Activated CD4-positive, alpha-beta T cell treated with anti-CD3 and anti-CD28 coated beads, Interleukin-2, amount 10 ng/mL, durations not matched to agents 24 days and 14 days (primary cell): ENCODE results near the gene MRAP. TPM values are rescaled to one million over a fixed set of nuclear protein-coding genes. Genes with fewer than 3 reads are reported as not detected.
A peak's percentile ranks its signal among the peaks of the same experiment; 100 is the strongest.

ENCODE experiments used
- DNase-seq: peaks from one replicate; pipeline ENCODE4 v3.0.0; 2022
- H3K27ac Mint-ChIP-seq: one replicate; pipeline ENCODE4 v1.8.0; 2022; ENCODE audit warnings: mild to moderate bottlenecking, mixed read lengths
- H3K27me3 Mint-ChIP-seq: one replicate; pipeline ENCODE4 v1.8.0; 2022; ENCODE audit warnings: mixed read lengths
- H3K36me3 Mint-ChIP-seq: one replicate; pipeline ENCODE4 v1.8.0; 2022; ENCODE audit warnings: low read depth, mild to moderate bottlenecking, mixed read lengths
- H3K4me1 Mint-ChIP-seq: one replicate; pipeline ENCODE4 v1.8.0; 2021; ENCODE audit warnings: mixed read lengths
- H3K4me3 Mint-ChIP-seq: one replicate; pipeline ENCODE4 v1.8.0; 2022; ENCODE audit warnings: mild to moderate bottlenecking, moderate library complexity, mixed read lengths
- H3K9me3 Mint-ChIP-seq: one replicate; pipeline ENCODE4 v1.8.0; 2021; ENCODE audit warnings: mixed read lengths
- intact Hi-C: fragments of 100-400 bp; cut with micrococcal nuclease; formaldehyde crosslinking; loops from one replicate; pipeline ENCODE4 v1.15.1; 2023
- total RNA-seq: library from RNA; stranded (reverse); gene quantifications from 2 replicates; pipeline ENCODE4 v1.2.3, GENCODE V29; 2022

The MRAP gene
- total RNA-seq, 1 donor from 2014 or later: not detected

- Mint-ChIP-seq H3K4me3 (no peak overlapping the region), H3K27me3 (no peaks in the 10 kb centered on the region), H3K27ac (no peak overlapping the region), H3K9me3 (no peaks in the 10 kb centered on the region), H3K36me3 (peaks cover 76% of the 10 kb centered on the region), H3K4me1 (no peaks in the 10 kb centered on the region)
- intact Hi-C loops: no loop called here
- no peak for DNase-seq
These were observed 37.2 kb downstream of the MRAP start for GRCh38 chr21:32335601-32336575.

GRCh38 chr21:32336711-32337110 lies 38.1 kb downstream of the MRAP start:
- peaks cover 76% of the 10 kb centered on the region for H3K36me3 Mint-ChIP-seq
- DNase-seq: no peak

GRCh38 chr21:32337206-32337605 lies 38.6 kb downstream of the MRAP start:
- Mint-ChIP-seq H3K9me3 (no peaks in the 10 kb centered on the region), H3K27me3 (no peaks in the 10 kb centered on the region), H3K4me3 (no peak overlapping the region), H3K4me1 (no peaks in the 10 kb centered on the region), H3K36me3 (peaks cover 75% of the 10 kb centered on the region), H3K27ac (peak overlapping the region; percentile 45)
- DNase-seq: no peak
- intact Hi-C loops: no loop called here

More at GRCh38 chr21:32336711-32337110, 38.1 kb downstream of the MRAP start:
- no peak overlapping the region for H3K27ac Mint-ChIP-seq
- no peak overlapping the region for H3K4me3 Mint-ChIP-seq
- H3K4me1 Mint-ChIP-seq: no peaks in the 10 kb centered on the region
- no peaks in the 10 kb centered on the region for H3K27me3 Mint-ChIP-seq
- H3K9me3 Mint-ChIP-seq: no peaks in the 10 kb centered on the region
- intact Hi-C loops: no loop called here

DNA sequence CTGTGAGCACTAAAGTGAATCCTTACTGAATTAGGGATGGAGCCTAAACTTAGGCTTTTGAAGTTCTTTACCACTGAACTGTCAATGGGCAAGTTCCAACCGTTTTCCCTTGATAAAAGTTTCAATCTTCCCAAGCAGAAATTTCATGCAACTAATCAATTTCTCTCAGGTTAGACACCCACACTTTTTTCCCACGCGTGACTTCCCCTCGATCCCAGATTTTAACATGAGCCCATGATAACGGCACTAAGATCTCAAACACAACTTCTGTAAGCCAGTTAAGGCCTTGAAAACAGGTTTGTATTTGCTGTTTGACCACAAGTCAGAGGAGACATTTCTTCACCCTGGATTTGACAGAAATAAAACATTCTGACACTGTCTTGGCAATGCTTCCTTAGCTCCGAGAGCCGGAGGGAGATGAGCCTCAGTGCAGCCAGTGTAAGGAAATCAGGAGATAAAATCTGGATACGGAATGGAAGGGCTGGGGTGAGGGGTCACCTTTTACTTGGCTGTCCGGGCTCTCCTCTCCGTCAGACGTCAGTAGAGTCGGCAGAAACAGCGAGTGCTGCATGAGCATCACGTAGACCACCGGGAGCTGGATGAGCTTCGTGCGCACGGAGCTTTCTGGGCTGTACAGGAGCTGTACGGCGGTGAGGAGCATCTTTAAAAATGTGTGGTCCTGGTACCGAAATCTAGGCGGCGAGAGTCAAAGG lies 39.7 kb downstream of the MRAP start:
- intact Hi-C loops: no loop called here
- no peaks in the 10 kb centered on the region for H3K27me3 Mint-ChIP-seq
- no peak overlapping the region for H3K27ac Mint-ChIP-seq
- no peak overlapping the region for H3K4me3 Mint-ChIP-seq
- DNase-seq: no peak
- H3K4me1 Mint-ChIP-seq: no peaks in the 10 kb centered on the region
- H3K9me3 Mint-ChIP-seq: no peaks in the 10 kb centered on the region
- peaks cover 71% of the 10 kb centered on the region for H3K36me3 Mint-ChIP-seq

- no peak for DNase-seq
- intact Hi-C loops: no loop called here
- Mint-ChIP-seq H3K36me3 (peaks cover 78% of the 10 kb centered on the region), H3K27me3 (no peaks in the 10 kb centered on the region), H3K4me3 (no peak overlapping the region), H3K27ac (no peak overlapping the region), H3K4me1 (no peaks in the 10 kb centered on the region), H3K9me3 (peaks cover 12% of the 10 kb centered on the region)
These were observed 42.5 kb downstream of the MRAP start for GRCh38 chr21:32340863-32341848.

DNA sequence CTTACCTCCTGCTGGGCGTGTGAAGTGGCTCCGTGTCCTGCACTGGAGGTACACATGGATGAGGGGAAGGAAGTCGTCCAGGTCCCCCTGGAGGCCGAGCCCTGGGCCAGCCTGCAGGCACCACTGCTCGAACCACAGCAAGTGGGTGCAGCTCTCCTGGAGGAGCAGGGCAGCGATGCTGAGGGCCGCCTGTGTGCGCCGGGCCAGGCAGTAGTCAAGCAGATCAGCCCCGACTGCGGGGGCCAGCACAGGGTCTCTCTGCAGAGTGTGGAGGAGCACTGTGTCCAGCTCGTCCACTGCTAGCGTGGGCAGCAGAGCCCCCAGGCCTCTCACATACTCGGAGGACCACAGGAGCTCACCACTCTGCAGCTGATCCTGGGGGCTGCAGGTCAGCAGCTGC lies 48.3 kb downstream of the MRAP start:
- intact Hi-C loops: no loop called here
- peaks cover 12% of the 10 kb centered on the region for H3K9me3 Mint-ChIP-seq
- H3K4me1 Mint-ChIP-seq: no peaks in the 10 kb centered on the region
- H3K27ac Mint-ChIP-seq: no peak overlapping the region
- peaks cover 82% of the 10 kb centered on the region for H3K36me3 Mint-ChIP-seq
- H3K27me3 Mint-ChIP-seq: no peaks in the 10 kb centered on the region
- DNase-seq: no peak
- no peak overlapping the region for H3K4me3 Mint-ChIP-seq

GRCh38 chr21:32347351-32347750 lies 48.7 kb downstream of the MRAP start:
- Mint-ChIP-seq H3K4me1 (no peaks in the 10 kb centered on the region), H3K27me3 (no peaks in the 10 kb centered on the region), H3K36me3 (peaks cover 85% of the 10 kb centered on the region), H3K4me3 (no peak overlapping the region), H3K9me3 (peaks cover 12% of the 10 kb centered on the region), H3K27ac (no peak overlapping the region)
- no peak for DNase-seq
- intact Hi-C loops: no loop called here

GRCh38 chr21:32347977-32348376 lies 49.3 kb downstream of the MRAP start:
- H3K9me3 Mint-ChIP-seq: peaks cover 12% of the 10 kb centered on the region
- DNase-seq: no peak
- H3K4me1 Mint-ChIP-seq: no peaks in the 10 kb centered on the region
- H3K27me3 Mint-ChIP-seq: no peaks in the 10 kb centered on the region
- intact Hi-C loops: no loop called here
- no peak overlapping the region for H3K27ac Mint-ChIP-seq
- no peak overlapping the region for H3K4me3 Mint-ChIP-seq
- H3K36me3 Mint-ChIP-seq: peaks cover 84% of the 10 kb centered on the region

DNA sequence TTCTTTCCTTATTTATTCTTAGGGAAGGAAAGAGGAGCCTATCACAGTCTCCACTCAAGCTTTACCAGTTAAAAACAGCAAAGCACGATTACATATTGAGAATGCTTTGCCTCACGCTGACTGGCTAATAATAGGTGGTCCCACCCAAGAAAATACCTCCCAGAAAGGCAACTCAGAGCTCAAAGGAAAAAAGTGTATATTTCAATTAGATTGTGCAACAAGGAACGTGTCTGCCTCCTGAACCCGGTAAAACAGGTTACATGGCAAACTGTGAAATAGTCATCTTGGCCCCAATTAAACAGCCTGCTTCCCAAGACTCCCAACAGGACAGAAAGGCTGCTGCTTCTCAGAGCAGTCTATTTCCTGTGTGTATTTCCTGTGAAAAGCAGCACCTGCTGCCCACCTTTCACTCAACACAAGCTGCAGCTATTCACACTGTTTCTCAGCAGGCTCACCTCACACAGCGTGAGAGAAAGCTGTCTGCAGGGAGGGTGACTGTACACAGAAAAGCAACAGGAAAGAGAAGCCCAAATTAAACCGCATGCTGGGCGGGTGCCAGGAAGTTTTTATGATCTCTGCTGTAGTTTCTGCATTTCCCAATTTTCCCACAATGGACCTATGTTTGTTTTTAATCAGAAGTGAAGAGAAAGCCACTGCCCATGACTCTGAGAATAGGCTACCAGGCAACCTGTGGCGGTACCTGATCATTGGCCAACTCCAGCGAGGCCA lies 50.1 kb downstream of the MRAP start:
- intact Hi-C loops: no loop called here
- Mint-ChIP-seq H3K4me3 (no peak overlapping the region), H3K27ac (no peak overlapping the region), H3K36me3 (peaks cover 84% of the 10 kb centered on the region), H3K4me1 (no peaks in the 10 kb centered on the region), H3K27me3 (no peaks in the 10 kb centered on the region), H3K9me3 (peaks cover 12% of the 10 kb centered on the region)
- no peak for DNase-seq

DNA sequence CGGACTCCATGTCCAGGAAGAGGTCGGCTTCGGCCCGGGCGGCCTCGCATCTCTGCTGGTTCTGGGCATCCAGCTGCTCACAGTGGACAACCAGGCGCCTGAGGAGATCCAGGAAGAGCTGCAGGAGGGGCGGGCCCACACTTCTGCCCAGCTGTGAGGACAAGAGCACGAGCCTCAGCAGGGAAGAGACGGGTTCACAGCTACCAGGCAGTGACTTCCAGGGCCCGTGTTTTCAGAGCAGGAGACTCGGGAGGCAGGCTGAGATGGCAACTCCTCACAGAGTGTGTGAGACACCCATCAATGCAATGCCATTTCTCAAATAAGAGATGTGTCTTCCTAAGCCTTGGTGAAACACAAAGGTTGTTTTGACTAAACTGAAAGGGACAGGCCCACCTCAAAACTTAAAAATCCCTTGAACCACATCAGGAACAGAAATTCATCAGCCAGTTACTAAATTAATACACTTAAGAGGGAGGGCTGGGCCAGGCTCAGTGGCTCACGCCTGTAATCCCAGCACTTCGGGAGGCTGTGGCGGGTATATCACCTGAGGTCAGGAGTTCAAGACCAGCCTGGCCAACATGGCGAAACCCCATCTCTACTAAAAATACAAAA lies 50.8 kb downstream of the MRAP start:
- DNase-seq: no peak
- Mint-ChIP-seq H3K4me3 (no peak overlapping the region), H3K36me3 (peaks cover 82% of the 10 kb centered on the region), H3K27ac (no peak overlapping the region), H3K9me3 (peaks cover 9% of the 10 kb centered on the region), H3K4me1 (no peaks in the 10 kb centered on the region), H3K27me3 (no peaks in the 10 kb centered on the region)
- intact Hi-C loops: no loop called here

GRCh38 chr21:32350211-32350980 lies 51.7 kb downstream of the MRAP start:
- H3K4me1 Mint-ChIP-seq: no peaks in the 10 kb centered on the region
- H3K27ac Mint-ChIP-seq: no peak overlapping the region
- no peak overlapping the region for H3K4me3 Mint-ChIP-seq
- intact Hi-C loops: no loop called here
- no peak for DNase-seq
- peaks cover 82% of the 10 kb centered on the region for H3K36me3 Mint-ChIP-seq
- no peaks in the 10 kb centered on the region for H3K27me3 Mint-ChIP-seq
- H3K9me3 Mint-ChIP-seq: no peaks in the 10 kb centered on the region

DNA sequence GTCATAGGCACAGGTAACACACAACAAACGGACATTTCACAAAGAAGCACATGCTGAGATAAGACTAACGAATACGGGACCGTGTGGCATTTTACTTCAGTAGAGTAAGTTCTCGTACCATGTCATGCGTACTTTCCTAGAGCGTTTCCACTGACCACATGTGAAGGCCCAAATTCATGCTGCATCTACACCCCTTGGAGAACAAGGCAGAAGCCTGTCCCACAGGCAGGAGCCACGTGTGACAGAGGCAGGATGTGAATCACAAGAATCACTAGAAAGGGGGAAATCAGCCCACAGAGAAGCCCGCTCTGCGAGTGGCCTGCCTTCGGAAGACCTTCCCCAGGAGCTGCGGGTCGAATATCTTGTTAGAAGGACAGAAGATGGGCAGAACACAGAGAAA lies 52.3 kb downstream of the MRAP start:
- no peak overlapping the region for H3K4me3 Mint-ChIP-seq
- H3K4me1 Mint-ChIP-seq: no peaks in the 10 kb centered on the region
- no peak overlapping the region for H3K27ac Mint-ChIP-seq
- intact Hi-C loops: no loop called here
- H3K36me3 Mint-ChIP-seq: peaks cover 80% of the 10 kb centered on the region
- no peaks in the 10 kb centered on the region for H3K9me3 Mint-ChIP-seq
- no peak for DNase-seq
- H3K27me3 Mint-ChIP-seq: no peaks in the 10 kb centered on the region
